Measurements from ENCODE around the gene CLDN1.

Gene CLDN1

GRCh38 chr3:190291994-190292584 lies 30.2 kb downstream of the CLDN1 start:
- DNase-seq (ENCODE audit: low read depth): no peak
- no peak overlapping the region for H3K4me3 ChIP-seq (ENCODE audit: low read depth, low read length)
- TF ChIP-seq, protein P1, sequence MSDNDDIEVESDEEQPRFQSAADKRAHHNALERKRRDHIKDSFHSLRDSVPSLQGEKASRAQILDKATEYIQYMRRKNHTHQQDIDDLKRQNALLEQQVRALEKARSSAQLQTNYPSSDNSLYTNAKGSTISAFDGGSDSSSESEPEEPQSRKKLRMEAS (IDR thresholded peaks at IDR 0.05; ENCODE audit: low read depth, low read length): no peak
- TF ChIP-seq POLR2A (IDR thresholded peaks at IDR 0.05; ENCODE audit: extremely low read depth, insufficient read length) (no peak), CTCF (IDR thresholded peaks at IDR 0.05; ENCODE audit: low read depth, low read length) (no peak), MYC (IDR thresholded peaks at IDR 0.05; ENCODE audit: low read depth, low read length) (no peak)

DNA sequence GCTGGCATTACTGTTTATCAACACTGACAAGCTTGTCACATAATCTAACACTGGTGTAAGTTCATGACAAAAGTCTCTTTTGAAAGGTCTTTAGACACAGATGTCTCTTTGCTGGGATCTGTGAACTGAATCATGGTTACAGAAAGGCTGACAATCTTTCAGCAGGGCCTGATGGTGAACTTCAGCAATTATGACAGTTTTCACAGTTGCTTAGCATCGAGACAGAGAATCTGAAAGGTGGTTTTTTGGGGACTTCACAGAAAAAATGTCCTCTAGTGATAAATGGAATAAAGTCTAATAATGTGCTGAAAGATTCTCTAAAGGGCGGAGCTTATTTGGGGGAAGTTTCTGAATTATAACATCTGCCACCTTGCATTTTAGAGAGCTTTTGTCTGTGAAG lies 32.3 kb downstream of the CLDN1 start:
- H3K4me3 ChIP-seq (ENCODE audit: low read depth, low read length): no peak overlapping the region
- no peak for DNase-seq (ENCODE audit: low read depth)
- TF ChIP-seq, protein P1 (IDR thresholded peaks at IDR 0.05; ENCODE audit: low read depth, low read length): no peak
- TF ChIP-seq CTCF (IDR thresholded peaks at IDR 0.05; ENCODE audit: low read depth, low read length) (no peak), MYC (IDR thresholded peaks at IDR 0.05; ENCODE audit: low read depth, low read length) (no peak), POLR2A (IDR thresholded peaks at IDR 0.05; ENCODE audit: extremely low read depth, insufficient read length) (no peak)

GRCh38 chr3:190288836-190289235 lies 33.4 kb downstream of the CLDN1 start:
- TF ChIP-seq, protein P1 (IDR thresholded peaks at IDR 0.05; ENCODE audit: low read depth, low read length): no peak
- TF ChIP-seq CTCF (IDR thresholded peaks at IDR 0.05; ENCODE audit: low read depth, low read length): no peak
- TF ChIP-seq MYC (IDR thresholded peaks at IDR 0.05; ENCODE audit: low read depth, low read length): no peak
- TF ChIP-seq POLR2A (IDR thresholded peaks at IDR 0.05; ENCODE audit: extremely low read depth, insufficient read length): no peak
- H3K4me3 ChIP-seq (ENCODE audit: low read depth, low read length): no peak overlapping the region
- DNase-seq (ENCODE audit: low read depth): no peak

GRCh38 chr3:190286014-190286413 lies 36.2 kb downstream of the CLDN1 start:
- no peak for DNase-seq (ENCODE audit: low read depth)
- H3K4me3 ChIP-seq (ENCODE audit: low read depth, low read length): no peak overlapping the region
- TF ChIP-seq POLR2A (IDR thresholded peaks at IDR 0.05; ENCODE audit: extremely low read depth, insufficient read length) (no peak), MYC (IDR thresholded peaks at IDR 0.05; ENCODE audit: low read depth, low read length) (no peak), CTCF (IDR thresholded peaks at IDR 0.05; ENCODE audit: low read depth, low read length) (no peak)
- TF ChIP-seq, protein P1 (IDR thresholded peaks at IDR 0.05; ENCODE audit: low read depth, low read length): no peak

DNA sequence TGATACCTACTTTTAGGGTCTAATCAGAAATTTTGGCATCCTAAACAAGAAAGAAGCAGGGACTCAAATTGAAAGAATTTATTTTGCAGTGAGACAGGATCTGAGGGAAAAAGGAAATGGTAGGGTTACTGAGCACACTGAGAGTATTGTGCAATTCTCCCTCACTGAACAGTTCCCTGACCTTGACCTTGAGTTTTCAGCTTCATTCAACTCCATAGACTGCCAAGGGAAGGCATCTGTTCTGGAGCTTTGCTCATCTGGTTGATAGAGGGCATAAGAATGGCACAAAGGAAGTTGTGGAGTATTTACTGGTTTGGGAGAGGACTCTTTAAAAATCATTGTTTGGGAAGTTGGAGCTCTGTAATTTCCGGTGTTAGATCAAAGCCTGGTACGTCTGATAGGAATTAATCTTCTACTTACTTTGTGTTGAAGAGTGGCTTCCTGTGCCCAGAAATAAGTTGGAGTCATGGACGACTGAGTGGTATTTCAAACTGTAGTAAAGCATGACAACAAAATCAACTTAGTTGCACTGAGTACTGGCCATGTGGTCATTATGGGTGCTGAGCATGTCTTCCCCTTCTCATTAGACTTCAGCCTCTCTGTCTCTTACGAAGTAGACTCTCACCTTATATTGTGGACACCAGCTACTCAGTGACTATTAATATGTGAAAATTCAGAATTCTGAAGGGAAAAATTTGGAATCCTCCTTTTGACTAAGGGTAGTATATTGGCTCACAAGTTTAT lies 40.8 kb downstream of the CLDN1 start:
- TF ChIP-seq POLR2A (IDR thresholded peaks at IDR 0.05; ENCODE audit: extremely low read depth, insufficient read length): no peak
- TF ChIP-seq MYC (IDR thresholded peaks at IDR 0.05; ENCODE audit: low read depth, low read length): no peak
- TF ChIP-seq CTCF (IDR thresholded peaks at IDR 0.05; ENCODE audit: low read depth, low read length): no peak
- TF ChIP-seq, protein P1 (IDR thresholded peaks at IDR 0.05; ENCODE audit: low read depth, low read length): peak; percentile 10; the same call in 1 of the 2 replicates
- no peak overlapping the region for H3K4me3 ChIP-seq (ENCODE audit: low read depth, low read length)
- DNase-seq (ENCODE audit: low read depth): peak; percentile 72
